GM12878 (cell line): ENCODE data around the gene PDCD2. TPM values are rescaled to one million over a fixed set of nuclear protein-coding genes. Genes with fewer than 3 reads are reported as not detected.
A peak's percentile ranks its signal among the peaks of the same experiment; 100 is the strongest.

Experiments
- ATF7 ChIP-seq: fragments of 450-650 bp; IDR thresholded peaks from 2 replicates; pipeline ENCODE4 v1.6.1; 2016; ENCODE audit warnings: low read depth, mild to moderate bottlenecking
- CREB1 ChIP-seq: IDR thresholded peaks from 2 replicates; pipeline ENCODE4 v1.6.1; 2012; ENCODE audit warnings: low read depth, mild to moderate bottlenecking, inconsistent platforms
- ETV6 ChIP-seq, 2 experiments: fragments of 450-650 bp in 1 of 2; IDR thresholded peaks in 1 of 2; conservative IDR thresholded peaks in 1 of 2; 2 replicates each; pipeline ENCODE4 v1.6.1; 2014; ENCODE audit warnings: antibody characterized with exemption in 1 of 2, borderline replicate concordance in 1 of 2, low read depth in 1 of 2, mild to moderate bottlenecking in 1 of 2, moderate library complexity in 1 of 2
- GABPA ChIP-seq: IDR thresholded peaks from 2 replicates; pipeline ENCODE4 v1.6.1; 2014; ENCODE audit warnings: antibody characterized with exemption, low read depth, mild to moderate bottlenecking, inconsistent platforms
- HDAC2 ChIP-seq: fragments of 200-600 bp; sonication (generic); IDR thresholded peaks from 2 replicates; pipeline ENCODE4 v1.6.1; 2017
- KAT2A ChIP-seq: conservative IDR thresholded peaks from 2 replicates; pipeline ENCODE4 v1.6.1; 2011; ENCODE audit warnings: low read depth, low read length; ENCODE audit not compliant: control insufficient read depth
- KDM1A ChIP-seq: fragments of 200-600 bp; sonication (generic); IDR thresholded peaks from 2 replicates; pipeline ENCODE4 v1.6.1; 2016; ENCODE audit warnings: borderline replicate concordance
- MYC ChIP-seq: IDR thresholded peaks from 2 replicates; pipeline ENCODE4 v1.6.1; 2011; ENCODE audit warnings: mild to moderate bottlenecking, low read length, moderate library complexity, inconsistent platforms; ENCODE audit not compliant: insufficient read depth, insufficient replicate concordance, insufficient read length, severe bottlenecking
- PML ChIP-seq: IDR thresholded peaks from 2 replicates; pipeline ENCODE4 v1.6.1; 2012; ENCODE audit warnings: low read length, inconsistent platforms
- POLR2A ChIP-seq: IDR thresholded peaks from 2 replicates; pipeline ENCODE4 v1.6.1; 2011; ENCODE audit warnings: low read depth, mild to moderate bottlenecking, low read length
- POLR2AphosphoS5 ChIP-seq: IDR thresholded peaks from 2 replicates; pipeline ENCODE4 v1.6.1; 2011; ENCODE audit warnings: mild to moderate bottlenecking, low read length, inconsistent platforms
- POU2F2 ChIP-seq: IDR thresholded peaks from 3 replicates; pipeline ENCODE4 v1.6.1; 2011; ENCODE audit warnings: low read depth, mild to moderate bottlenecking, low read length, borderline replicate concordance
- SIX5 ChIP-seq: IDR thresholded peaks from 2 replicates; pipeline ENCODE4 v1.6.1; 2011; ENCODE audit warnings: mild to moderate bottlenecking, low read depth, low read length, moderate library complexity; ENCODE audit not compliant: severe bottlenecking
- SPI1 ChIP-seq: IDR thresholded peaks from 2 replicates; pipeline ENCODE4 v1.6.1; 2011; ENCODE audit warnings: low read depth, mild to moderate bottlenecking, low read length, moderate library complexity, borderline replicate concordance; ENCODE audit not compliant: insufficient read depth
- YY1 ChIP-seq: IDR thresholded peaks from 2 replicates; pipeline ENCODE4 v1.6.1; 2011; ENCODE audit warnings: low read depth, mild to moderate bottlenecking, low read length
- ZBTB33 ChIP-seq: fragments of 450-650 bp; IDR thresholded peaks from 2 replicates; pipeline ENCODE4 v1.6.1; 2017; ENCODE audit warnings: mild to moderate bottlenecking
- ZNF207 ChIP-seq: fragments of 450-650 bp; IDR thresholded peaks from 2 replicates; pipeline ENCODE4 v1.6.1; 2014; ENCODE audit warnings: antibody characterized with exemption, mild to moderate bottlenecking, borderline replicate concordance
- ZNF24 ChIP-seq: fragments of 450-650 bp; IDR thresholded peaks from 2 replicates; pipeline ENCODE4 v1.6.1; 2017; ENCODE audit warnings: antibody characterized with exemption, mild to moderate bottlenecking
- ZNF622 ChIP-seq: fragments of 450-650 bp; IDR thresholded peaks from 2 replicates; pipeline ENCODE4 v1.6.1; 2017; ENCODE audit warnings: mild to moderate bottlenecking, inconsistent platforms
- polyA plus RNA-seq, 11 experiments: library from polyadenylated mRNA; depleted of rRNA in 4 of 11; unstranded in 6 of 11; stranded (reverse) in 5 of 11; fragments of >200 nt; fragmentation: Nextera tagmentation in 4 of 11; fragmentation: Illumina TruSeq in 1 of 11; extraction: Ambion mirVana in 4 of 11; extraction: Trizol in 1 of 11; gene quantifications; 1 replicate in 1 of 11; 2 replicates in 10 of 11; pipeline versions ENCODE4 v1.2.1 to v1.2.3, GENCODE V29; 2011 to 2016; ENCODE audit warnings: inconsistent platforms in 2 of 11, missing spikeins in 2 of 11, low read depth in 1 of 11
- total RNA-seq, 4 experiments: library from RNA; depleted of rRNA in 3 of 4; stranded (reverse); fragments of >200 nt in 3 of 4; fragmentation: Illumina TruSeq in 1 of 4; extraction: Trizol in 1 of 4; gene quantifications; 2 replicates each; pipeline versions ENCODE4 v1.2.1 to v1.2.3, GENCODE V29; 2013 to 2021
- TF ChIP-seq, protein P1 (sequence below): fragments of 450-650 bp; IDR thresholded peaks from 2 replicates; pipeline ENCODE4 v1.6.1; 2018; ENCODE audit warnings: borderline replicate concordance, mild to moderate bottlenecking; ENCODE audit not compliant: partially characterized antibody
- TF ChIP-seq, protein P2 (sequence below): fragments of 450-650 bp; IDR thresholded peaks from 2 replicates; pipeline ENCODE4 v1.6.1; 2018; ENCODE audit warnings: mild to moderate bottlenecking, low read depth, moderate library complexity; ENCODE audit not compliant: partially characterized antibody

Gene PDCD2
- total and polyA plus RNA-seq, 10 of the 15 experiments (the other 5 are each of a cell fraction or from before 2014, with no cell fraction given) = 27.4 to 154 (median 101) TPM

GRCh38 chr6:170584181-170584953, at the start of gene PDCD2 (continued):
- TF ChIP-seq, protein P1, sequence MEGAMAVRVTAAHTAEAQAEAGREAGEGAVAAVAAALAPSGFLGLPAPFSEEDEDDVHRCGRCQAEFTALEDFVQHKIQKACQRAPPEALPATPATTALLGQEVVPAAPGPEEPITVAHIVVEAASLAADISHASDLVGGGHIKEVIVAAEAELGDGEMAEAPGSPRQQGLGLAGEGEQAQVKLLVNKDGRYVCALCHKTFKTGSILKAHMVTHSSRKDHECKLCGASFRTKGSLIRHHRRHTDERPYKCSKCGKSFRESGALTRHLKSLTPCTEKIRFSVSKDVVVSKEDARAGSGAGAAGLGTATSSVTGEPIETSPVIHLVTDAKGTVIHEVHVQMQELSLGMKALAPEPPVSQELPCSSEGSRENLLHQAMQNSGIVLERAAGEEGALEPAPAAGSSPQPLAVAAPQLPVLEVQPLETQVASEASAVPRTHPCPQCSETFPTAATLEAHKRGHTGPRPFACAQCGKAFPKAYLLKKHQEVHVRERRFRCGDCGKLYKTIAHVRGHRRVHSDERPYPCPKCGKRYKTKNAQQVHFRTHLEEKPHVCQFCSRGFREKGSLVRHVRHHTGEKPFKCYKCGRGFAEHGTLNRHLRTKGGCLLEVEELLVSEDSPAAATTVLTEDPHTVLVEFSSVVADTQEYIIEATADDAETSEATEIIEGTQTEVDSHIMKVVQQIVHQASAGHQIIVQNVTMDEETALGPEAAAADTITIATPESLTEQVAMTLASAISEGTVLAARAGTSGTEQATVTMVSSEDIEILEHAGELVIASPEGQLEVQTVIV = peak; percentile 29
- TF ChIP-seq ATF7 (no peak), ZBTB33 (no peak), PML (peak; percentile 62), SIX5 (peak; percentile 53), SPI1 (no peak), GABPA (peak; percentile 93), ETV6 (conservative IDR thresholded peaks at IDR 0.05 in 1 of 2, IDR thresholded peaks at IDR 0.05 in 1 of 2; ENCODE audit: borderline replicate concordance in 1 of 2, low read depth in 1 of 2) (peak in 1 of 2 experiments; percentile 89; a peak in 2 of 4 replicates), CREB1 (peak; percentile 85), MYC (peak; percentile 68), POU2F2 (peak; percentile 76; the same call in 2 of the 3 replicates), HDAC2 (no peak), KDM1A (no peak), ZNF24 (0 out of 2 replicates have a peak, but pooled peaks have one; percentile 43), KAT2A (no peak), YY1 (peak; percentile 94), ZNF207 (0 out of 2 replicates have a peak, but pooled peaks have one; percentile 42), POLR2A (peak; percentile 93), ZNF622 (no peak), POLR2AphosphoS5 (peak; percentile 86; the same call in 1 of the 2 replicates)
- TF ChIP-seq, protein P2, sequence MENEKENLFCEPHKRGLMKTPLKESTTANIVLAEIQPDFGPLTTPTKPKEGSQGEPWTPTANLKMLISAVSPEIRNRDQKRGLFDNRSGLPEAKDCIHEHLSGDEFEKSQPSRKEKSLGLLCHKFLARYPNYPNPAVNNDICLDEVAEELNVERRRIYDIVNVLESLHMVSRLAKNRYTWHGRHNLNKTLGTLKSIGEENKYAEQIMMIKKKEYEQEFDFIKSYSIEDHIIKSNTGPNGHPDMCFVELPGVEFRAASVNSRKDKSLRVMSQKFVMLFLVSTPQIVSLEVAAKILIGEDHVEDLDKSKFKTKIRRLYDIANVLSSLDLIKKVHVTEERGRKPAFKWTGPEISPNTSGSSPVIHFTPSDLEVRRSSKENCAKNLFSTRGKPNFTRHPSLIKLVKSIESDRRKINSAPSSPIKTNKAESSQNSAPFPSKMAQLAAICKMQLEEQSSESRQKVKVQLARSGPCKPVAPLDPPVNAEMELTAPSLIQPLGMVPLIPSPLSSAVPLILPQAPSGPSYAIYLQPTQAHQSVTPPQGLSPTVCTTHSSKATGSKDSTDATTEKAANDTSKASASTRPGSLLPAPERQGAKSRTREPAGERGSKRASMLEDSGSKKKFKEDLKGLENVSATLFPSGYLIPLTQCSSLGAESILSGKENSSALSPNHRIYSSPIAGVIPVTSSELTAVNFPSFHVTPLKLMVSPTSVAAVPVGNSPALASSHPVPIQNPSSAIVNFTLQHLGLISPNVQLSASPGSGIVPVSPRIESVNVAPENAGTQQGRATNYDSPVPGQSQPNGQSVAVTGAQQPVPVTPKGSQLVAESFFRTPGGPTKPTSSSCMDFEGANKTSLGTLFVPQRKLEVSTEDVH = no peak
